PC-3 (cell line): ENCODE results near the gene BCLAF3. TPM values are rescaled to one million over a fixed set of nuclear protein-coding genes. Genes with fewer than 3 reads are reported as not detected.
A peak's percentile ranks its signal among the peaks of the same experiment; 100 is the strongest.

ENCODE experiments used
- ATAC-seq: fragments of 200-7000 bp; cut with Tn5 transposase; 2 replicates; pipeline ENCODE4 v1.9.1; 2020; ENCODE audit warnings: mild to moderate bottlenecking, moderate library complexity
- Bru-seq: library from RNA; stranded (reverse); fragments of 400-500 nt; gene quantifications from one replicate; lab custom pipeline; 2021; lab: Mats Ljungman, UMichigan
- BruChase-seq, 2 experiments: library from RNA; stranded (reverse); fragments of 400-500 nt; gene quantifications; one replicate each; lab custom pipeline; 2021; lab: Mats Ljungman, UMichigan
- BruUV-seq: library from RNA; stranded (reverse); fragments of 400-500 nt; replicated peaks from 2 replicates; lab custom pipeline; 2021; lab: Mats Ljungman, UMichigan
- CTCF ChIA-PET: fragments of 300-600 bp; sonication (Branson Sonifier 250); formaldehyde crosslinking; loops from one replicate; lab custom pipeline; 2022; ENCODE audit warnings: antibody characterized with exemption; lab: Charles Lee
- POLR2A ChIA-PET: fragments of 300-600 bp; sonication (Branson Sonifier 250); formaldehyde crosslinking; loops from one replicate; lab custom pipeline; 2022; ENCODE audit warnings: antibody characterized with exemption; ENCODE audit not compliant: unreplicated experiment; lab: Charles Lee
- DNase-seq: peaks from one replicate; pipeline ENCODE4 v3.0.0-alpha.2; 2015
- H2AFZ ChIP-seq: fragments of 300-600 bp; sonication (generic); 2 replicates; pipeline ENCODE4 v1.6.0; 2016; ENCODE audit warnings: antibody characterized with exemption, low read length
- H3F3A ChIP-seq: fragments of 300-600 bp; sonication (generic); one replicate; pipeline ENCODE4 v1.6.0; 2017; ENCODE audit warnings: antibody characterized with exemption, low read length, control low read depth, mild to moderate bottlenecking; ENCODE audit not compliant: unreplicated experiment
- H3K27ac ChIP-seq: fragments of 300-600 bp; sonication (generic); 2 replicates; pipeline ENCODE4 v1.5.1; 2016; ENCODE audit warnings: mild to moderate bottlenecking, low read length
- H3K27me3 ChIP-seq: fragments of 300-600 bp; sonication (generic); 2 replicates; pipeline ENCODE4 v1.6.1; 2016; ENCODE audit warnings: low read length, mixed read lengths
- H3K36me3 ChIP-seq: fragments of 300-600 bp; sonication (generic); 2 replicates; pipeline ENCODE4 v1.6.1; 2016; ENCODE audit warnings: low read depth, mixed run types, low read length, mixed read lengths
- H3K4me1 ChIP-seq: fragments of 300-600 bp; sonication (generic); 2 replicates; pipeline ENCODE4 v1.5.1; 2016; ENCODE audit warnings: low read length; ENCODE audit not compliant: insufficient read depth
- H3K4me2 ChIP-seq: fragments of 300-600 bp; sonication (generic); 2 replicates; pipeline ENCODE4 v1.6.0; 2016; ENCODE audit warnings: low read length
- H3K4me3 ChIP-seq: fragments of 300-600 bp; sonication (generic); 2 replicates; pipeline ENCODE4 v1.5.1; 2016; ENCODE audit warnings: mild to moderate bottlenecking, low read length, mixed read lengths
- H3K79me2 ChIP-seq: fragments of 300-600 bp; sonication (generic); 2 replicates; pipeline ENCODE4 v1.6.1; 2017; ENCODE audit warnings: low read length, mixed read lengths
- H3K9ac ChIP-seq: fragments of 300-600 bp; sonication (generic); 2 replicates; pipeline ENCODE4 v1.6.0; 2016; ENCODE audit warnings: mild to moderate bottlenecking, low read length
- H3K9me2 ChIP-seq: fragments of 300-600 bp; sonication (generic); replicated peaks from 2 replicates; pipeline ENCODE4 v1.6.1; 2016; ENCODE audit warnings: mixed run types, low read length, mixed read lengths
- H3K9me3 ChIP-seq: fragments of 300-600 bp; sonication (generic); 2 replicates; pipeline ENCODE4 v1.6.1; 2016; ENCODE audit warnings: low read length, mixed read lengths
- H4K20me1 ChIP-seq: fragments of 300-600 bp; sonication (generic); 2 replicates; pipeline ENCODE4 v1.6.1; 2016; ENCODE audit warnings: low read length, mixed read lengths
- CTCF ChIP-seq: fragments of 300-600 bp; sonication (generic); conservative IDR thresholded peaks from 2 replicates; pipeline ENCODE4 v1.5.1; 2017; ENCODE audit warnings: antibody characterized with exemption, low read depth, mild to moderate bottlenecking, low read length
- EZH2 ChIP-seq: fragments of 300-600 bp; sonication (generic); IDR thresholded peaks from one replicate; pipeline ENCODE4 v1.6.1; 2017; ENCODE audit warnings: antibody characterized with exemption, mild to moderate bottlenecking, low read length; ENCODE audit not compliant: unreplicated experiment
- EZH2phosphoT487 ChIP-seq: fragments of 300-600 bp; sonication (generic); IDR thresholded peaks from 2 replicates; pipeline ENCODE4 v1.6.1; 2018; ENCODE audit warnings: mild to moderate bottlenecking, antibody characterized with exemption, low read length, borderline replicate concordance
- intact Hi-C: fragments of 100-400 bp; cut with micrococcal nuclease; formaldehyde crosslinking; loops from 2 replicates; pipeline ENCODE4 v1.9.0; 2023
- long read RNA-seq: library from polyadenylated mRNA; unstranded; transcript quantifications from one replicate; pipeline ENCODE4 v2.0.0, GENCODE V29; 2021; ENCODE audit not compliant: unreplicated experiment
- total RNA-seq: library from RNA; depleted of rRNA; stranded (reverse); fragments of >200 nt; gene quantifications from 2 replicates; pipeline ENCODE4 v1.2.3, GENCODE V29; 2014; rRNA removed

BCLAF3 gene
- total RNA-seq, result 5.4 and 6.9 TPM in 2 replicates
- Bru-seq, nascent RNA, result percentile 77 among the genes with signal in this experiment
- BruChase-seq, experiment 1, labeled RNA remaining after a 6-hour chase, result percentile 73 among the genes with signal in this experiment
- BruChase-seq, experiment 2, labeled RNA remaining after a 2-hour chase, result percentile 83 among the genes with signal in this experiment
- long read RNA-seq, partial matches to known transcripts, result 7 of 28 reads
- long read RNA-seq, other reads (novel, unspliced or antisense), result 21 of 28 reads

DNA sequence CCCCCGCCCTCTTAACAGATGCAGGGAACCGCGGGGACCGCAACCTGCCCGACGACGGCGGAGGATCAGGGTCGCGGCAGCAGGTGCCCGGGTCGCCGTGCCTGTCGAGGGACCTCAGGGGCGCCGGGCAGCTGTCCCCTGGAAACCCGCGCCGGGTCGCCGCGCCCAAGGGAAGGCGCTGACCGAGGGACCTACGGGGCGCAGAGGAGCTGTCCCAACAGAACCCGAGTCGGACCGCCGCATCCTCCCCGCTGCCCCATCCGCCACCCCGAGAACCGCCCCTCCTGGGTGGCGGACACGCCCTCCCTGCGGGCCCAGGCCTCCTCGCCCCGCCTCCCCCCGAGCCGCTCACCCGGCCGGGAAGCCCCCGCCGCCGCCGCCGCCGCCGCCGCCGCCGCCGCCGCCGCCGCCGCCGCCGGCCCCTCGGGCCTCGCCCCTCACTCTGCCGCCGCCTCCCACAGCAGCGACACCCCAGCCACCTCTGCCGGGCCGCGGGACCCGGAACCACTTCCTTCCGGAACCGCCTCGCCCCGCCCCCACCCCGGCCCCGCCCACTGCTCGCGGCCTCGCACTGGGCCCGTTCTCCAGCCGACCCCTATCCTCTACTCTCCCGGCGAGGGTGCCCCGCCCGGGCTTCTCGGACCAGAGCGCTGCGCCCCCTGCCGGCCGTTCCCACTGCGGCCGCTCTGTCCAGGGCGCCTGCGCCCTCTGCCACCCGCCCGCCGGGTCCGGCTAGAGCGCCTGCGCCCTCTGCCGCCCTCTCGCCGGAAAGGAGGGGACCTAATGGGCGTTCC lies at the start of gene BCLAF3:
BCLAF3 (minus strand) TSS at position 506 of the 794 bp plus-strand sequence. CDS start 20,797 bp downstream, outside the sequence.
- ATAC-seq, result peak; percentile 98
- H3K9ac ChIP-seq, result peak within 1 kb of the TSS; percentile 62
- intact Hi-C loops, result loop anchor here (1.0 to 2.0 kb wide), 3 partner anchors 66 to 85 kb away; no protein-coding TSS in a partner anchor
- peaks cover 38% of the 10 kb centered on the region for H3K79me2 ChIP-seq
- CTCF ChIA-PET, result interaction anchor here (1.5 kb wide), 1 partner anchor 86 kb away, joined by 3 read pairs; no protein-coding TSS in a partner anchor
- BruUV-seq, result no TSS peak
- H2AFZ ChIP-seq, result peak within 1 kb of the TSS; percentile 94
- peak within 1 kb of the TSS; percentile 79 for H3K4me3 ChIP-seq
- POLR2A ChIA-PET, result no interaction called here
- peak; percentile 75 for TF ChIP-seq CTCF
- TF ChIP-seq EZH2, result no peak
- no peaks in the 10 kb centered on the region for H3K9me3 ChIP-seq
- H3K4me1 ChIP-seq, result no peaks in the 10 kb centered on the region
- H3K9me2 ChIP-seq, result no peaks in the 10 kb centered on the region
- H4K20me1 ChIP-seq, result no peaks in the 10 kb centered on the region
- no peak within 1 kb of the TSS for H3K27ac ChIP-seq
- no peaks in the 10 kb centered on the region for H3K27me3 ChIP-seq
- no peaks in the 10 kb centered on the region for H3F3A ChIP-seq
- peak within 1 kb of the TSS; percentile 89 for H3K4me2 ChIP-seq
- H3K36me3 ChIP-seq, result no peaks in the 10 kb centered on the region
- DNase-seq, result peak; percentile 94

GRCh38 chrX:20038966-20039365 lies 48.1 kb upstream of the BCLAF3 start:
- ChIA-PET POLR2A (no interaction called here), CTCF (no interaction called here)
- intact Hi-C loops, result no loop called here
- no peaks in the 10 kb centered on the region for H3K79me2 ChIP-seq
- H3K9me2 ChIP-seq, result no peaks in the 10 kb centered on the region
- no peaks in the 10 kb centered on the region for H3F3A ChIP-seq
- H3K4me3 ChIP-seq, result no peak overlapping the region
- H3K4me2 ChIP-seq, result no peak overlapping the region
- no peaks in the 10 kb centered on the region for H3K9me3 ChIP-seq
- ATAC-seq (no peak), DNase-seq (no peak)
- no peaks in the 10 kb centered on the region for H3K36me3 ChIP-seq
- no peak overlapping the region for H3K27ac ChIP-seq
- no peaks in the 10 kb centered on the region for H3K27me3 ChIP-seq
- TF ChIP-seq CTCF, result no peak
- TF ChIP-seq EZH2phosphoT487, result no peak
- TF ChIP-seq EZH2, result no peak
- H3K9ac ChIP-seq, result no peak overlapping the region
- no peak overlapping the region for H2AFZ ChIP-seq
- no TSS peak for BruUV-seq
- no peaks in the 10 kb centered on the region for H4K20me1 ChIP-seq
- peaks cover 8% of the 10 kb centered on the region; the same call in 1 of the 2 replicates for H3K4me1 ChIP-seq
